Superior temporal gyrus (tissue), 1 donor: ENCODE data around the gene FBXO38.
"Not testable (repeated sequence)": the region's sequence is repeated elsewhere in the genome, so short reads cannot be mapped to it uniquely, and the experiment has no call there.

Experiments used
- DNase-seq: peaks from one replicate; pipeline ENCODE4 v3.0.0-alpha.2; 2016; ENCODE audit errors: extremely low spot score

Gene FBXO38

DNA sequence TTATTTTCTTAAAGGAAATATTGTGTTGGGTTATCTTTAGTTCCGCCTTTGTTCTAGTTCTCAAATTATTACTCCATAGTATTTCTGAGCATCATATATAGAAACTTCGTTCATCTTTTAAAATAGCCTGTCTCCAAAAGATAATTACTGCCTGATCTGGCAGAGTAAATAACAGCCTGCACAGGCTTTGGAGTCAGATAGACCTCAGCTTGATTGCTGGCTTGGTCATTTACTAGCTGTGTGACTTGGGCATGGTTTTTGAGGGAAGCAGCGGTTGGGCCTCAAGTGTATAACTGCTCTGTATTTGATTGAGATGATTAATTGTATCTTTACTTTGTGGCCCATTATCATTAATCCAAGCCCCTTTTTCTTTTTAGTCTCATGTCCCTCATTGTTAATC is 50.1 kb downstream of the FBXO38 start:
- no peak for DNase-seq

- no peak for DNase-seq
These were observed 52.3 kb downstream of the FBXO38 start for GRCh38 chr5:148436029-148436428.

DNA sequence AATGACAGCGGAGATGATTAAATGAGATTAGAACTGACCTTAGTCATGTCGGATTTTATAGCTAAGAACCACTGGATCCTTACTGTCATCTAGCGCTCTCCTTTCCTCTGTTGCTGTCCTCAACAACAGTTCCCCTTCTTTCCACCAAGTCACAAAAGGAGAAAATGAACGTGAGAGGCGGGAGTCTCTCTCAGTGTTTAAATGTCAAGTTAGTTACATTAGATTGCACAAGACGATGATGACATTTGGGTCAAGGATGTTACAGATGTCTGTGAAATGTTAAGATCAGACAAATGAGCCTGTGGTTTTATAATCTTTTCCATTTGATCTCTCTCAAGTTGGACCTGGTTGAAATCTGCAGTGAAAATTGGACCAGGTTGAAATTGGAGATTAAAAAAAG is 53.5 kb downstream of the FBXO38 start:
- no peak for DNase-seq

GRCh38 chr5:148438933-148439332 is 55.2 kb downstream of the FBXO38 start:
- DNase-seq: peak; percentile 33

DNA sequence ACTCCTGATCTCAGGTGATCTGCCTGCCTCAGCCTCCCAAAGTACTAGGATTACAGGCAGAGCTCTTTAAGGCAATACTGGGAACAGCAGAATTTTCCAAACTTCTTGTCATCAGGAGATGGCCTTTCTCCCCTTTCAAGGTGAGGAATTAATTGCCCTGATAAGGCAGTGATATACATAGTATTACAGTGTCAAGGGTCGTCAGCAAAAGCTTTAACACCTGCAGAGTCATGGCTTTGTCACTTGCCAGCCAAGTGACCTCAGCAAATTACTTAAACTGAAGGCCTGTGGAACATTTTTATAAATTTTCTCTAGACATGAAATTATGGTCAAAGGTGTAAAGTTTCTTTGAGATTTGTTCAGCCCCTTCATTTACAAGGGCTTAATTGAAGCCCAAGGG is 59.5 kb downstream of the FBXO38 start:
- DNase-seq: no peak

- DNase-seq: peak; percentile 96
These were observed 60.2 kb downstream of the FBXO38 start for GRCh38 chr5:148443998-148444397.

DNA sequence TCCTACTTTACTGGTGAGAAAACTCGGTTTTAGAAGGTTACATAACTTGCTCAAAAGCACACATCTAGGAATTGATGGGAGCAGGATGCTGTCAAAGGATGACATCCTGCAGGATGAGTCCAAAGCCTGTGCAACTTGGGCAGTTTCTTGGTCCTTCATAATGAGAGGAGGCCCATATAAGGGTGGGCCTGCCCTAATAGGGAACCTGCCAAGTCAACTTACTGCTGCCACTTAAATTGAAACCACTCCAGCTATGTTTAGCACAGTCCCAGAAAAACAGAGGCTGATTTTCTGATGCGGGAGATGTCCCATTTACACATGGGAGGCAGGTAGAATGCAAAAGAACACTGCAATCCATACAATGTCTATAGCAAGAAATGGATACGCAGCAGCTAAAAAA is 61.8 kb downstream of the FBXO38 start:
- DNase-seq: no peak

DNA sequence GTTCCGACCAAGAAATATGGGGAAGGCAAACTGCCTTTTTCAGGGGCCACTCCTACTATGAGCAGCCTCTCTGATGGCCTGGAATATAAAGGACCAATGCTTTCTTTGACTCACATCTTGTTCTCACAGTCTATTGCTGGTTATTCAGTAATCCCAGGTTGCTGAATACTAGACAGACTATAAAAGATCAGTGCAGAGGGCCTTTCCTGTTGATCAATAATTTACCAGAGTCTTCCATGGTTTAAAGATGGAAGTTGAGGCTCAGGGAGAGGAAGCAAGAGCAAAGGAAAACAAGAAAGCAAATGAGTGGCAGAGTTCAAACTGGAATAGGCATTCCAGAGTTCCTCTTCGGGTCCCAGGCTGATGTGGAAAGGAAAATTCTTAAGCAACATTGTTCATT is 62.9 kb downstream of the FBXO38 start:
- no peak for DNase-seq

DNA sequence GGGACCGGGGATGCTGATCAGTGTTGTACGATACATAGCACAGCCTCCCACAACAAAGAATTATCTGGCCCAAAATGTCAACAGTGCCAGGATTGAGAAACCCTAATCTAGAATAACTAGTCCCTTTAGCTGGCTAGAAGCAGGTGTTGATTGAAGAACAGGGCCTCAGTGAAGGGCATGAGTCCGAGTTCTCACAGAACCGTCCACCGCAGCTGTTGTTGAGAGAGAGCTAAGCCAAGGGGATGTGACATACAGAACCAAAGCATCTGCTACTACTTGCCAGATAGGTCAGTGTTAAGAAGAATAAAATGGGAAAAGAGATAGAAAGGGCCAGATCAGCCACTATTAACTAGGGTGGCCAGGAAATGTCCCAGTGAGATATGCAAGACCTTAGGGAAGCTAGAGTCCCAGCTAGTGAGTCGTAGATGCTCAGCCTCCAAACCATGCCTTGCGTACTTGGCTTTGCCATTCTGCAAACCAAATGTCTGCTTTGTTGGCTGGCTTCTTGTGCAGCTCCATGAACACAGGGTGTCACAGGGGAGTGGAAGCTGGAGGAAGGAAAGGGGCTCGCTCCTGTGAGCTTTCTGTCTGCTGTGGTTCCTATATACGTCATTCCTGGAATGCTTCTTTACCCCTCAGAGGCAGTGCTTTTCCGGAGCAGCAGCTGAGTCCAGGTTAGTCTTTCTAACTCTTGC is 68.9 kb downstream of the FBXO38 start:
- no peak for DNase-seq

DNA sequence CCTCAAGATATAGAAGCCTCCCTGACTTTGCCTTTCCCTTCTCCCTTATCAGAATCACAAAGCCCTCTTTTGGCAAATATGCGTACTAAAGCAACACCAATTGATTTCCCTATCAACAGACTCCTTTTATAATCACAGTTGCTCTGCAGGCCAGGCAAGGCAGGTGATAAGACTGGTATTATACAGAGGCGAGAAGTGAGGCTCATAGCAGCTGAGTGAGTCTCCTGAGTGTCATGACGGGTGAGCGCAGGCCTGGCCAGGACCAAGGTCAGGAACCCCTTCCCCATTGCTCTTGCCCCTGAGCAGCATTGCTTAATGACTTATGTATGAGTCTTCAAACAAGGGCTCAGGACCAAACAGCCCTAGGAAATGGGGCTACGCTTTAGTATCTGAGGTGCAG is 70.8 kb downstream of the FBXO38 start:
- DNase-seq: no peak

DNA sequence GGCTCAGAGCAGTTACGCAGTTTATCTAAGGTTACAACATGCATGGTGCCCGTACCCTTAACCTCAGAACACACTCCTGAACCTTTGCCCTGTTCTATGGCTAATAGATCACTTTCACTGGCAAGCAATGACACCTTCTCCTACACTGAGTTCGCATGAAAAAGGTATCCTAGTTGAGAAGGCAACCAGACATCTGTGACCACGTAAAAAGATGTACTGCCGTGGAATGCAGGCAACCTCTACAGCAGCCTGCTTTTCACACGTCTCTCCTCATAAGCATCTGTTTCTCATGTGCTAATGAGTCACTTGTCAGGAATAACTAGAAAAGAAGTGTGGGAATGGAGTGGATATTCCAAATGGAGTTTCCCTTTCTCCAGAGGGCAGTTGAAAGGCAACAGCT is 71.4 kb downstream of the FBXO38 start:
- peak; percentile 64 for DNase-seq

DNA sequence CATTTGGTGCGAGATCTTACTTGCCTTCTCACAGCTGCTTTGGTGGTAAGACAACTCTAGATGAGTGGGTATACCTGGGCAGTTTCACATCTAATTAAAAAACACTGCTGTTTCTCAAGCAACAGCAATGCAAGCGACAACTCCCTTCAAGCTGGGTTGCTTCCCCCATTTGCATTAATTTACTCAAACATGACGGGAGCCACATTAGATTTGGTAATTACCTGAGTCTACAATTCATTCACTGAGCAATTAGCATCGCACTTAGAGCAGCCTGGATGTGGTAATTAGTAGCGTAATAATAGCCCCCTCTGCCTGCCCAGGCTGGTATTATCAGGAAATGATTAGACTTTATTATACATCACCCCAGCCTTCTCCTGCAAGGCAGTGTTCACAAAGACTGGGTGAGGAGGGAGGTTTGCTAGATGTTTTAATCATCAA is 73.4 kb downstream of the FBXO38 start:
- no peak for DNase-seq

DNA sequence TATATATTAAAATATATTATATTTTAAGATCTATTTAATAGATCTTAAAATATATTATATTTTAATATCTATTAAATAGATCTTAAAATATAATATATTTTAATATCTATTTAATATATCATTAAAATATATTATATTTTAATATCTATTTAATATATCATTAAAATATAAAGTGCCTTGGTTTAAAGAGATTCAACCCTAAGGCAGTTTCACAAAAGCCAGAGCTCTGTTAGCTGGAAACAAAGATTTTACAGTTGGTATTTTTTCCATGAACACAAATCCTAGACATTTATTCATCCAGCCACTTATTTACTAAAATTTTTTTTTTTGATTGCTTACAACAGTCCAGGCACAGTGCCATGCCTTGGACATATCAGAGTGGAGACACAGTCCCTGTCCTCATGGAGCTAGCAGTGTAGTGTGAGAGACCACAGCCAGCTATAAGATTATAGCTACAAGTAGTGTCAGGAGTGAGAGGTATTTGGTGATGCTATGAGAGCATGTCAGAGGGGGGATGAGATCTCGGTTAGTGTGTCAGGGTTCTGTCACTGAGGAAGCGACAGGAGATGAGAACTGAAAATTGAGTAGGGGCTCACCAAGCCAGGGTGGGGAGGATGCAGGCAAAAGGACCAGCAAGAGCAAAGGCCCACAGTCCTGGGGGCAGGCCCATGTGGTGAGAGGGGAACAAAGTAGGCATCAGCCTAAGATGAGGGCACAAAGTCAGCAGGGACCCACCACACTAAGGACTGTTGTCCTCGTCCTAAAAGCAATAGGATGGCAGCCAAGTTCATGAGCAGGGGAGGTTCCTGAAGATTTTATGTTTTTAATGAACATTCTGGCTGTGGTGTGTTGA is 74.5 kb downstream of the FBXO38 start:
- no peak for DNase-seq

- no peak for DNase-seq
These were observed 75.9 kb downstream of the FBXO38 start for GRCh38 chr5:148459669-148460068.

DNA sequence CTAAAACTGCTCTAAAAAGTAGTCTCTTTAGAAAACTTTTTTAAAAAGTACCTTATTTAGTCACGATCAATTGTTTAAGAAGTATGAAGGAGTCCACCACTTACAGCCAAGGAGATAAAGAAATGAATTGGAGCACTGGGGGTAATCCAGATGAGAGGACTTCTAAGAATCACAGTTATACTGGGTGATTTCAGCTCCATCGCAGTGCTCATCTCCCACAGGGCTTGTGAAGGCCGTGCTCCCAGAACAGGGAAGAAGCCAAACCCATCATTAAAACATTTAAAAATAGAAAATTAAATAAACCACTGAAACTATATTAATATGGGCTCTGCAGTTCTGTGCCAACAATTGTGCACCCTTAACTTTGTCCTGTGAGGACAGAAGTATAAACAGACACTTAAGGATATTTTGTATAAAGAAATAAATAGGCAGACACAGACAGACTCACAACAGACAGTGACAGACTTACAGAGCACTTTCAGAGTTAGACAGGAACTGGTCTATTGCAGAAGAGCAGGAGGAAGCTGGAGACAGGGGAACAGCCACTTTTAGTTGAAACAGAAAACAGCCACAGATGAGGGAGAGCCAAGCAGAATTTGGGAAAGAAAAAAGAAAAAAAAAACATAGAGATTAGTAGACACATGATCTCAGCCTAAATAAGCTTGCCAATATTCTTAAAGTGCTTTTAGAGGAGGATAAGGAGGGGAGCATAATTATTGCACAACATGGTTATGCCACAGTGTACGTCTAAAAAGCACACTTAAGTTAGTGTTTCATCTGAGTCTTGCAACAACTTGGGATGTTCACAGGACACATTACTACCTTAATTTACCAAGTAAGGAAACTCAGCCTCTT is 81.8 kb downstream of the FBXO38 start:
- DNase-seq: no peak

- DNase-seq: no peak
These were observed 82.5 kb downstream of the FBXO38 start for GRCh38 chr5:148466236-148466580.

GRCh38 chr5:148467958-148468357 is 84.2 kb downstream of the FBXO38 start:
- no peak for DNase-seq

DNA sequence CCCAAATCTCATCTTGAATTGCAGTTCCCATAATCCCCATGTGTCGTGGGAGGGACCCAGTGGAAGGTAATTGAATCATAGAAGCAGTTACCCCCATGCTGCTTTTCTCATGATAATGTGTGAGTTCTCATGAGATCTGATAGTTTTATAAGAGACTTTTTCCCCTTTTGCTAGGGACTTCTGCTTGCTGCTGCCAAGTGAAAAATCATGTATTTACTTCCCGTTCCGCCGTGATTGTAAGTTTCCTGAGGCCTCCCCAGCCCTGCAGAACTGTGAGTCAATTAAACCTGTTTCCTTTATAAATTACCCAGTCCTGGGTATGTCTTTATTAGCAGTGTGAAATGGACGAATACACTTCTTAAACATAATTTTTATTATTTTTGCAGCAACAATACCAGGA is 85.0 kb downstream of the FBXO38 start:
- DNase-seq: not testable (repeated sequence)

DNA sequence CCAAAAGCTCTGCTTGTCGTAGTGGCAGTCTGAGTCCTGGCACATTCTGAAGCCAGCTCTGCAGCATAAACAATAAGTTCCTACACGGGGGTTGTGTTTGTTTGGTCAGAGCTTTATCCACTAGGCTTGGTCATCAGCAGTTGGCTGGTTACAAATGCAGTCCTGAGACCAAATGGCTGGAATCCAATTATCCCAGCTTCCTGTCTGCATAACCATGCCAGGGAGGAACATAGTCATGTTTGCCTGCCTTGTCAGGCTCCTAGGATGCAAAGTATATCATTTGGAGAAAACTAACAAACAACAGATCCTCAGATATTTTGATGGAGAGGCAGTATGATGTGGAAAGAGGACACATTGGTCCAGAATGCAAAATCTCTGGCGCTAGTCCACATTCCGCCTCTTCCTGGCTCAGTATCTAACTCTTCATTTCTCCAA is 85.8 kb downstream of the FBXO38 start:
- DNase-seq: peak; percentile 88

GRCh38 chr5:148471379-148471778 is 87.6 kb downstream of the FBXO38 start:
- DNase-seq: no peak

- DNase-seq: no peak
These were observed 90.3 kb downstream of the FBXO38 start for GRCh38 chr5:148474025-148474511.

DNA sequence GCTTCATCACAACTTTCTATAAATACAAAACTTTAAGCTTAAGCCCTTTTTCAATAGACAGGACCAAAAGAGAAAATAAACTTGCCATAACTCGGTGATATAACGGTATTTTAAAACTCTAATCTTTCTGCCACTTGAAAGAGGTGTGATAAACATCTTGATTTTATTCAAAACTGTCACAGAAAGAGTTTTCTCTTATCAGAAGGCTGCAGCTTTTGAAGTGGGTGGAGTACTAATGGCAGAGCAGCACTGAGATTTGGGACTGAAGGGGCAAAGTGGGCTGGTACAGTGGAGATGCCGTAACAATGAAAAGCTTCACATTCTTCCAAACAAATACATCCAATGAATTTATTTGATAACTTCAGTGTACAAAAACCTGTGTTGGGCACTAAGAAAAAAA is 92.5 kb downstream of the FBXO38 start:
- no peak for DNase-seq
